HG02973 (cell line): ENCODE data around the gene TMEM178A.
"Not testable (repeated sequence)": the region's sequence is repeated elsewhere in the genome, so short reads cannot be mapped to it uniquely, and the experiment has no call there.

Source experiments
- ATAC-seq: cut with Tn5 transposase; IDR thresholded peaks from one replicate; pipeline ENCODE4 v1.9.1; 2021; ENCODE audit warnings: moderate library complexity; ENCODE audit not compliant: unreplicated experiment

TMEM178A gene

GRCh38 chr2:39647104-39647765 lies 18.5 kb upstream of the TMEM178A start:
- ATAC-seq = no peak

GRCh38 chr2:39648580-39648979 lies 17.1 kb upstream of the TMEM178A start:
- no peak for ATAC-seq

GRCh38 chr2:39649511-39649910 lies 16.2 kb upstream of the TMEM178A start:
- no peak for ATAC-seq

GRCh38 chr2:39650468-39650867 lies 15.2 kb upstream of the TMEM178A start:
- no peak for ATAC-seq

- not testable (repeated sequence) for ATAC-seq
Observed at GRCh38 chr2:39656215-39656614, 9.5 kb upstream of the TMEM178A start.

GRCh38 chr2:39657287-39657937 lies 8.3 kb upstream of the TMEM178A start:
- no peak for ATAC-seq

- no peak for ATAC-seq
Observed at GRCh38 chr2:39658371-39658770, 7.3 kb upstream of the TMEM178A start.

GRCh38 chr2:39659765-39660611 lies 5.7 kb upstream of the TMEM178A start:
- ATAC-seq = no peak

GRCh38 chr2:39660612-39661236 lies 5.0 kb upstream of the TMEM178A start:
- no peak for ATAC-seq

GRCh38 chr2:39661826-39662225 lies 3.9 kb upstream of the TMEM178A start:
- ATAC-seq = no peak

- ATAC-seq = no peak
Observed at GRCh38 chr2:39663187-39663930, 2.4 kb upstream of the TMEM178A start.

- no peak for ATAC-seq
Observed at GRCh38 chr2:39664232-39664887, 1.4 kb upstream of the TMEM178A start.

- no peak for ATAC-seq
Observed at GRCh38 chr2:39664888-39665591, 677 bp upstream of the TMEM178A start.

- ATAC-seq = no peak
Observed at GRCh38 chr2:39666491-39667101, 879 bp downstream of the TMEM178A start.

- no peak for ATAC-seq
Observed at GRCh38 chr2:39667104-39667885, 1.6 kb downstream of the TMEM178A start.

- no peak for ATAC-seq
Observed at GRCh38 chr2:39667886-39668276, 2.2 kb downstream of the TMEM178A start.

- no peak for ATAC-seq
Observed at GRCh38 chr2:39668576-39669080, 2.9 kb downstream of the TMEM178A start.

- ATAC-seq = no peak
Observed at GRCh38 chr2:39671604-39672003, 5.9 kb downstream of the TMEM178A start.
